Kasumi-1 (cell line): ENCODE data around the gene NDUFA11.
"Not testable (repeated sequence)": the region's sequence is repeated elsewhere in the genome, so short reads cannot be mapped to it uniquely, and the experiment has no call there.

Experiments
- DNase-seq, 2 experiments: peaks; one replicate each; lab custom pipeline; 2025; lab: John Stamatoyannopoulos, UW

NDUFA11 gene

GRCh38 chr19:5857203-5858081, 46.1 kb downstream of the NDUFA11 start:
- DNase-seq: no peak

DNA sequence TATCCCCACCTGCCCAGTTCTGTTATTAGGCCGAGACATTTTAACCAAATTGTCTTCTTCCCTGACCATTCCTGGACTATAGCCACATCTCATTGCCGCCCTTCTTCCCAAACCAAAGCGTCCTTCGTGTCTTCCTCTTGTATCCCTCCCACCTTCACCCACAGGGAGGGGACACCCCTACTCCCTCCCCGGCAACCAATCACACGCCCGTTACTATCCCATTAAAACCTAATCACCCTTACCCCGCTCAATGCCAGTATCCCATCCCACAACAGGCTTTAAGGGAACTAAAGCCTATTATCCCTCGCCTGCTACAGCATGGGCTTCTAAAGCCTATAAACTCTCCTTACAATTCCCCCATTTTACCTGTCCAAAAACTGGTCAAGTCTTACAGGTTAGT, 48.4 kb downstream of the NDUFA11 start:
- not testable (repeated sequence) for DNase-seq

GRCh38 chr19:5854121-5854520, 49.5 kb downstream of the NDUFA11 start:
- DNase-seq: not testable (repeated sequence)

- no peak for DNase-seq
Observed at GRCh38 chr19:5851302-5851701, 52.3 kb downstream of the NDUFA11 start, which contains the start of gene FUT3. FUT3 (minus strand) TSS chr19:5851449.

DNA sequence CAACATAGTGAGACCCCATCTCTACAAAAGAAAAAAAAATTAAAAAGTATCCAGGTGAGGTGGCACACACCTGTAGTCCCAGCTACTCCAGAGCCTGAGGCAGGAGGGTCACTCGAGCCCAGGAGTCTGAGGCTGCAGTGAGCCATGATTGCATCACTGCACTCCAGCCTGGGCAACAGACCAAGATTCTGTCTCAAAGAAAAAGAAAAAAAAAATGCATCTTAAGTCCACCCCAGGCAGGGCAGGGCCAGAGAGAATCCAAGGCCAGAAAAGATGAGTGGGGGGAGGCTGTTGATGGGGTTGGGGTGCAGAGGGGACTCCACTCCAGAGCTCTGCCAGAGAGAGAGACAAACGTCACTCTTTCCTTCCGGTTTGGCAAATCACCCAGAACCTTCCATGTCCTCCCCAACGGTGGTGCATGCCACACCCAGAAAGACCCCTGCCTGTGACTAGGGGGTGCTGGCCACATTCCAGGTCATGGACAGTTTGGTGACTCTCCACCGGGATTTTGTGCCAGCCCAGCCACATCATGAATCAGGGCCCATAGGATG, 52.8 kb downstream of the NDUFA11 start:
- no peak for DNase-seq

DNA sequence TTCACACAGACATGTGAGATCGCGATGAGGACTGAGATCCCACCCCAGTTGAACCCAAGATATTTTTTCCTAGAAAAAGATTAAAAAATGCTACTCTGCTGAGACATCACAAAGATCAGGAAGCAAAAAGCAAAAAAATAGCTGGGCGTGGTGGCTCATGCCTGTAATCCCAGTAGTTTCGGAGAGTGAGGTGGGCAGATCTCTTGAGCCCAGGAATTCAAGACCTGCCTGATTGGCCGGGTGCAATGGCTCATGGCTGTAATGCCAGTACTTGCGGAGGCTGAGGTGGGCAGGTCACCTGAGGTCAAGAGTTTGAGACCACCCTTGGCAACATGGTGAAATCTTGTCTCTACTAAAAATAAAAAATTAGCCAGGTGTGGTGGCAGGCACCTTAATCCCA, 53.4 kb downstream of the NDUFA11 start:
- DNase-seq: no peak

DNA sequence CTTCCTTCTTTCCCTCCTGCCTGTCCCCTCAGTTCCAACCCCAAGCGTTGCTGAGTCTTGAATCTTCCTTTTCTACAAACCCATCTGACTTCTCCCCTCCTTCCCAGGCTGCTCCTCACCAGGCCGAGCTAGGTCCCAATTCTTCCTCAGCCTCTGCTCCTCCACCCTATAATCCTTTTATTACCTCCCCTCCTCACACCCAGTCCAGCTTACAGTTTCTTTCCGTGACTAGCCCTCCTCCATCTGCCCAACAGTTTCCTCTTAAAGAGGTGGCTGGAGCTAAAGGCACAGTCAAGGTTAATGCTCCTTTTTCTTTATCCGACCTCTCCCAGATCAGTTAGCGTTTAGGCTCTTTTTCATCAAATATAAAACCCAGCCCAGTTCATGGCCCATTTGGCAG, 55.0 kb downstream of the NDUFA11 start:
- DNase-seq: not testable (repeated sequence)

GRCh38 chr19:5847846-5848245, 55.7 kb downstream of the NDUFA11 start:
- DNase-seq: not testable (repeated sequence)
